PC-9 (cell line): Measurements from ENCODE around the gene RAD9A. TPM values are rescaled to one million over a fixed set of nuclear protein-coding genes. Genes with fewer than 3 reads are reported as not detected.
A peak's percentile ranks its signal among the peaks of the same experiment; 100 is the strongest.

Source experiments
- BruUV-seq: library from RNA; stranded (reverse); fragments of 400-500 nt; replicated peaks from 2 replicates; lab custom pipeline; 2021; lab: Mats Ljungman, UMichigan
- CTCF ChIA-PET: fragments of 300-600 bp; sonication (Branson Sonifier 250); formaldehyde crosslinking; loops from one replicate; lab custom pipeline; 2022; ENCODE audit warnings: antibody characterized with exemption; lab: Charles Lee
- POLR2A ChIA-PET: fragments of 300-600 bp; sonication (Branson Sonifier 250); formaldehyde crosslinking; loops from one replicate; lab custom pipeline; 2022; ENCODE audit warnings: antibody characterized with exemption; ENCODE audit not compliant: unreplicated experiment; lab: Charles Lee
- DNase-seq, 2 experiments: peaks; one replicate each; pipeline versions ENCODE4 v3.0.0 to v3.0.0-alpha.2; 2015 to 2022; ENCODE audit warnings: mixed read lengths in 1 of 2
- H2AFZ ChIP-seq: fragments of 200-600 bp; sonication (generic); 2 replicates; pipeline ENCODE4 v1.8.1; 2017; ENCODE audit warnings: antibody characterized with exemption
- H3F3A ChIP-seq: fragments of 200-600 bp; sonication (generic); 2 replicates; pipeline ENCODE4 v1.8.1; 2017; ENCODE audit warnings: antibody characterized with exemption, mild to moderate bottlenecking, low read depth; ENCODE audit not compliant: insufficient read depth
- H3K27ac ChIP-seq: fragments of 200-600 bp; sonication (generic); 2 replicates; pipeline ENCODE4 v1.6.1; 2016; ENCODE audit warnings: mixed run types
- H3K27me3 ChIP-seq: fragments of 200-600 bp; sonication (generic); 2 replicates; pipeline ENCODE4 v1.6.1; 2016; ENCODE audit warnings: low read depth, mixed run types; ENCODE audit not compliant: insufficient read depth
- H3K36me3 ChIP-seq: fragments of 200-600 bp; sonication (generic); 2 replicates; pipeline ENCODE4 v1.6.1; 2016; ENCODE audit warnings: low read depth, mixed run types
- H3K4me1 ChIP-seq: fragments of 200-600 bp; sonication (generic); replicated peaks from 2 replicates; pipeline ENCODE4 v1.6.1; 2016; ENCODE audit warnings: mixed run types; ENCODE audit not compliant: insufficient read depth
- H3K4me2 ChIP-seq: fragments of 200-600 bp; sonication (generic); 2 replicates; pipeline ENCODE4 v1.6.1; 2017; ENCODE audit warnings: mixed run types
- H3K4me3 ChIP-seq: fragments of 200-600 bp; sonication (generic); 2 replicates; pipeline ENCODE4 v1.6.1; 2016; ENCODE audit warnings: mixed run types
- H3K79me2 ChIP-seq: fragments of 200-600 bp; sonication (generic); 2 replicates; pipeline ENCODE4 v1.6.1; 2017; ENCODE audit warnings: low read depth, mixed run types
- H3K9me2 ChIP-seq: fragments of 200-600 bp; sonication (generic); 2 replicates; pipeline ENCODE4 v1.8.1; 2017; ENCODE audit warnings: mild to moderate bottlenecking; ENCODE audit not compliant: insufficient read depth
- H3K9me3 ChIP-seq: fragments of 200-600 bp; sonication (generic); 2 replicates; pipeline ENCODE4 v1.8.1; 2016; ENCODE audit warnings: low read depth; ENCODE audit not compliant: insufficient read depth
- H4K20me1 ChIP-seq: fragments of 200-600 bp; sonication (generic); 2 replicates; pipeline ENCODE4 v1.8.1; 2017; ENCODE audit not compliant: insufficient read depth
- EZH2 ChIP-seq: fragments of 200-600 bp; sonication (generic); IDR thresholded peaks from 2 replicates; pipeline ENCODE4 v1.8.0; 2017; ENCODE audit warnings: antibody characterized with exemption, low read depth
- intact Hi-C: fragments of 100-400 bp; cut with micrococcal nuclease; formaldehyde crosslinking; loops from one replicate; pipeline ENCODE4 v1.10.0; 2022; ENCODE audit not compliant: unreplicated experiment
- total RNA-seq: library from RNA; stranded (reverse); gene quantifications from 2 replicates; pipeline ENCODE4 v1.2.3, GENCODE V29; 2021
- TF ChIP-seq, protein P1 (sequence below): fragments of 200-600 bp; sonication (generic); conservative IDR thresholded peaks from 2 replicates; pipeline ENCODE4 v1.6.1; 2017; ENCODE audit warnings: mixed run types, antibody characterized with exemption, mild to moderate bottlenecking, moderate library complexity

The RAD9A gene
- total RNA-seq, 1 experiment from 2014 or later, result 62.8 TPM

DNA sequence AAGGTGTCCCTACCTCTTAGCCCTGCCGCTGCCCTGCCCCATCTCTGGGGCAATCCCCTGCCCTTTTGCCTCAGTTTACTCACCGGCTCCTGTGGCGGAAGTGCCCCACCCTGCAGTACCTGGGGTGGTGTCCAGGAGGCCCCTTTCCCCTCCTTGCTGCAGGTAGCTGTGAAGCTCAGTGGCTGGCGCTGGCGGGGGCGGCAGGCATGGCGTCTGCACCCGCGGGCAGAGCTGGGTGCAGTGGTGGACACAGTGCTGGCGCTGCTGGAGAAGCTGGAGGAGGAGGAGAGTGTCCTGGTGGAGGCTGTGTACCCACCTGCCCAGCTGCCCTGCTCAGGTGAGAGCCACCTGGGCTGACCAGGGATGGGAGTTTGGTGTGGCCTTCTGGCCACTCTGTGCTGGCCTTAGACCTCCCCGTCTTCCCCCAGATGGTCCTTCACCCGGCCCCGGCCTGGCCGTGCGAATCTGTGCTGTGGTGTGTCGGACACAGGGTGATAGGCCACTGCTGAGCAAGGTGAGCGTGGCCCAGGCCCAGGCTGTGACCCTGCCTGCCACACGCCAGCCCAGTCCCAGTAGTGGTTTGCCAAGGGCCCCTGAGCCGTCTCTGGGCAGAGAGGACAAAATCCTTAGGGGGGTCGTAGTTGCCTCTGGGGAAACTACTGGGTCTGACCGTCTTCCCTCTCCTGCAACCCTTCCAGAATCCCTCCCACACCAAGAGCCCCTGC is 27.7 kb downstream of the RAD9A start:
- no peak for DNase-seq
- POLR2A ChIA-PET, result interaction anchor here (0.6 kb wide), 1 partner anchor 27 kb away, joined by 3 read pairs; no protein-coding TSS in a partner anchor
- Histone ChIP-seq H3F3A (peaks cover 22% of the 10 kb centered on the region; the same call in 1 of the 2 replicates), H2AFZ (no peak overlapping the region), H3K27ac (no peak overlapping the region), H3K4me3 (no peak overlapping the region), H3K79me2 (no peaks in the 10 kb centered on the region), H3K9me2 (no peaks in the 10 kb centered on the region), H3K27me3 (no peaks in the 10 kb centered on the region), H4K20me1 (no peaks in the 10 kb centered on the region), H3K4me1 (peaks cover 17% of the 10 kb centered on the region), H3K9me3 (no peaks in the 10 kb centered on the region), H3K36me3 (no peaks in the 10 kb centered on the region), H3K4me2 (peak overlapping the region; percentile 93)
- intact Hi-C loops, result no loop called here
- BruUV-seq, result no TSS peak
- TF ChIP-seq, protein P1, sequence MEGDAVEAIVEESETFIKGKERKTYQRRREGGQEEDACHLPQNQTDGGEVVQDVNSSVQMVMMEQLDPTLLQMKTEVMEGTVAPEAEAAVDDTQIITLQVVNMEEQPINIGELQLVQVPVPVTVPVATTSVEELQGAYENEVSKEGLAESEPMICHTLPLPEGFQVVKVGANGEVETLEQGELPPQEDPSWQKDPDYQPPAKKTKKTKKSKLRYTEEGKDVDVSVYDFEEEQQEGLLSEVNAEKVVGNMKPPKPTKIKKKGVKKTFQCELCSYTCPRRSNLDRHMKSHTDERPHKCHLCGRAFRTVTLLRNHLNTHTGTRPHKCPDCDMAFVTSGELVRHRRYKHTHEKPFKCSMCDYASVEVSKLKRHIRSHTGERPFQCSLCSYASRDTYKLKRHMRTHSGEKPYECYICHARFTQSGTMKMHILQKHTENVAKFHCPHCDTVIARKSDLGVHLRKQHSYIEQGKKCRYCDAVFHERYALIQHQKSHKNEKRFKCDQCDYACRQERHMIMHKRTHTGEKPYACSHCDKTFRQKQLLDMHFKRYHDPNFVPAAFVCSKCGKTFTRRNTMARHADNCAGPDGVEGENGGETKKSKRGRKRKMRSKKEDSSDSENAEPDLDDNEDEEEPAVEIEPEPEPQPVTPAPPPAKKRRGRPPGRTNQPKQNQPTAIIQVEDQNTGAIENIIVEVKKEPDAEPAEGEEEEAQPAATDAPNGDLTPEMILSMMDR, result no peak
- TF ChIP-seq EZH2, result no peak
- CTCF ChIA-PET, result interaction anchor here (2.1 kb wide), 1 partner anchor 18 kb away, joined by 10 read pairs; the partner anchor contains the start of gene PPP1CA

DNA sequence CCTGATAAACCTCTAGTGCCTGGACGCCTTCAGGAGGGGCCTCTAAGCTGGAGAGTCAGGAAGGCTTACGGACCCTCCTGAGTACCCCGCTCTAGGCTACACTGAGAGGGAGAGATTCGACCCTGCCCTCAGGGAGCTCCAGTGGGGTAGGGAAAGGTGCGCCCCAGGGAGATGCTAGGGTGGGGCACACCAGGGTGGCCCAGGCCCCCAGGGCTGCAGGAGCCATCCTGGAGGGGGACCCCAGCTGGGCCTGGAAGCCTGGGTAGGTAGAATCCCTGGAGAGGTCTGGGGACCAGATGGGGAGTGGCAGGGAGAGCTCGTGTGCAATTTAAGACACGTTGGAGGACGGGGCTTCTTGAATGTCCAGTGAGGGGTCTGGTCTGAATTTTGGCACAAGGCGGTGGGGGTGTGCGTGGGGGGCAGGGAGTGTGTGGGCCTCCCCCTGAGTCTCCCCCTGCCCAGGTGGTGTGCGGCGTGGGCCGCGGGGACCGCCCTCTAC is 28.4 kb downstream of the RAD9A start:
- BruUV-seq, result TSS peak; percentile 22
- H3K27me3 ChIP-seq, result no peaks in the 10 kb centered on the region
- no peak for DNase-seq
- H3K4me1 ChIP-seq, result peaks cover 17% of the 10 kb centered on the region
- H2AFZ ChIP-seq, result peak overlapping the region; percentile 63; the same call in 1 of the 2 replicates
- no peaks in the 10 kb centered on the region for H4K20me1 ChIP-seq
- H3K36me3 ChIP-seq, result no peaks in the 10 kb centered on the region
- intact Hi-C loops, result no loop called here
- peak overlapping the region; percentile 69 for H3K4me3 ChIP-seq
- TF ChIP-seq, protein P1, result no peak
- TF ChIP-seq EZH2, result no peak
- H3F3A ChIP-seq, result peaks cover 22% of the 10 kb centered on the region; the same call in 1 of the 2 replicates
- ChIA-PET POLR2A (interaction anchor here (0.5 to 0.7 kb wide), 4 partner anchors 8 to 470 kb away, joined by 3 to 4 read pairs (median 4); no protein-coding TSS in a partner anchor), CTCF (interaction anchor here (0.6 to 2.1 kb wide), 2 partner anchors 18 to 365 kb away, joined by 3 to 10 read pairs; partner anchors contain the start of gene PPP1CA)
- H3K79me2 ChIP-seq, result no peaks in the 10 kb centered on the region
- H3K4me2 ChIP-seq, result peak overlapping the region; percentile 93
- no peaks in the 10 kb centered on the region for H3K9me3 ChIP-seq
- H3K27ac ChIP-seq, result no peak overlapping the region
- no peaks in the 10 kb centered on the region for H3K9me2 ChIP-seq

DNA sequence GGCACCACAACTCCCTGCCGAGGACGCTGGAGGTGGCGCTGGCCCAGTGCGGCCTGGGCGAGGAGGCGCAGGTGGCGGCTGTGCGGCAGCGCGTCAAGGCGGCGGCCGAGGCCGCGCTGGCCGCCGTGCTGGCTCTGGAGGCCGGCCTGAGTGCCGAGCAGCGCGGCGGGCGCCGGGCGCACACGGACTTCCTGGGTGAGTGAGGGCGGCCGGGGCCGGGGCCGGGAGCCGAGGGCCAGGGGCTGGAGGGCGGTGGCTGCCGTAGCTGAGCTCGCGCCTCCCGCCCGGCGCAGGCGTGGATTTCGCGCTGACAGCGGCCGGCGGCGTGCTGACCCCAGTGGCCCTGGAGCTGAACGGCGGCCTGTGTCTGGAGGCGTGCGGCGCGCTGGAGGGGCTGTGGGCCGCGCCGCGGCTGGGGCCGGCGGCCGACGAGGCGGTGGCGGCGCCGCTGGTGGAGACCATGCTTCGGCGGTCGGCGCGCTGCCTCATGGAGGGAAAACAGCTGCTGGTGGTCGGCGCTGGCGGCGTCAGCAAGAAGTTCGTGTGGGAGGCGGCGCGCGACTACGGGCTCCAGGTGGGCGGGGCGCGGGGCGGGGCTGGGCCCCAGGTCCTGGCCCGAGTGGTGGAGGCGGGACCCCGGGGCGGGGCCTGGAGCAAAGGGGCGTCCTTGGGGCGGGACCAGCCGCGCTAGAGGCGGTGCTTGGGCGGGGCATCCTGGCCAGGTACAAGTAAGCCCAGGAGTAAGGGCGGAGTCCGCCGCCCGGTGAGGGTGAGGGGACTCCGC is 29.1 kb downstream of the RAD9A start:
- Histone ChIP-seq H3K9me3 (no peaks in the 10 kb centered on the region), H4K20me1 (no peaks in the 10 kb centered on the region), H3K4me2 (peak overlapping the region; percentile 93), H3F3A (peaks cover 29% of the 10 kb centered on the region; the same call in 1 of the 2 replicates), H2AFZ (peak overlapping the region; percentile 79), H3K4me1 (peaks cover 17% of the 10 kb centered on the region), H3K4me3 (peak overlapping the region; percentile 69), H3K9me2 (no peaks in the 10 kb centered on the region), H3K36me3 (no peaks in the 10 kb centered on the region), H3K27ac (no peak overlapping the region), H3K27me3 (no peaks in the 10 kb centered on the region), H3K79me2 (no peaks in the 10 kb centered on the region)
- intact Hi-C loops, result loop anchor here (1.0 kb wide), 1 partner anchor 85 kb away; no protein-coding TSS in a partner anchor
- no TSS peak for BruUV-seq
- CTCF ChIA-PET, result interaction anchor here (0.6 to 2.1 kb wide), 4 partner anchors 19 to 366 kb away, joined by 3 to 10 read pairs (median 4); partner anchors contain the start of gene PPP1CA
- POLR2A ChIA-PET, result interaction anchor here (0.5 to 0.7 kb wide), 7 partner anchors 9 to 773 kb away, joined by 3 to 4 read pairs (median 3); no protein-coding TSS in a partner anchor
- TF ChIP-seq EZH2, result no peak
- TF ChIP-seq, protein P1, result no peak
- DNase-seq, result peak; percentile 83 to 100
